Neural crest cell (in vitro differentiated cells): ENCODE measurements around the gene LCN1. TPM values are rescaled to one million over a fixed set of nuclear protein-coding genes. Genes with fewer than 3 reads are reported as not detected.

Source experiments
- DNase-seq: peaks from one replicate; pipeline ENCODE4 v3.0.0; 2021; ENCODE audit warnings: low read depth, mixed read lengths, low spot score
- H3K27ac Mint-ChIP-seq: one replicate; pipeline ENCODE4 v1.8.0; 2021; ENCODE audit warnings: mild to moderate bottlenecking, mixed read lengths; ENCODE audit not compliant: unreplicated experiment
- H3K27me3 Mint-ChIP-seq: 2 replicates; pipeline ENCODE4 v1.8.0; 2021; ENCODE audit warnings: low read depth, mild to moderate bottlenecking, mixed read lengths
- H3K36me3 Mint-ChIP-seq: 2 replicates; pipeline ENCODE4 v1.8.0; 2021; ENCODE audit warnings: low read depth, mild to moderate bottlenecking, mixed read lengths
- H3K4me1 Mint-ChIP-seq: 2 replicates; pipeline ENCODE4 v1.8.0; 2021; ENCODE audit warnings: mixed read lengths
- H3K4me3 Mint-ChIP-seq: one replicate; pipeline ENCODE4 v1.8.0; 2021; ENCODE audit warnings: mild to moderate bottlenecking, mixed read lengths
- H3K9me3 Mint-ChIP-seq: 2 replicates; pipeline ENCODE4 v1.8.0; 2021; ENCODE audit warnings: mixed read lengths
- total RNA-seq: library from RNA; stranded (reverse); gene quantifications from 2 replicates; pipeline ENCODE4 v1.2.1, GENCODE V29; 2021
- TF ChIP-seq, protein P1 (sequence below): fragments of 200-600 bp; sonication (generic); conservative IDR thresholded peaks from 2 replicates; pipeline ENCODE4 v1.5.0; 2021; ENCODE audit warnings: antibody characterized with exemption, mild to moderate bottlenecking

LCN1 gene
- total RNA-seq, 1 donor from 2014 or later: not detected

DNA sequence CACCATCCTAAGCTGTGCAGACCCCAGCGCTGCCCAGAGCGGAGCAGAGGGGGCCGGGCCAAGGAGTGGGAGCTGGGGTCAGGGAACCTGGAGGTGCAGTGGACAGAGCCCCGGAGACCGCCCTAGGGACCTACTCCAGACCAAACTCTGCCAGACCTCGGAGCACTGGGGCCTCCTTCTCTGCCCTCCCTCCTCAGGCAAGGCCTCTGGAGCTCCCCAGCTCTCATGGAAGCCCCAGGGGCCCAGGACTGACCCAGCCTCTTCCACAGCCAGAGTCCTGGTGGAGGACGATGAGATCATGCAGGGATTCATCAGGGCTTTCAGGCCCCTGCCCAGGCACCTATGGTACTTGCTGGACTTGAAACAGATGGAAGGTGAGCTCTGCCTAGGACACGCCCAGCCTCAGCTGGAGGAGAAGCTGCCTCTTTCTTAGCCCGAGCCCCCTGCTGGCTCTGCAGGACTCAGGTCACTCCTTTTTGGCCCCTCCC lies 43.9 kb downstream of the LCN1 start:
- TF ChIP-seq, protein P1, sequence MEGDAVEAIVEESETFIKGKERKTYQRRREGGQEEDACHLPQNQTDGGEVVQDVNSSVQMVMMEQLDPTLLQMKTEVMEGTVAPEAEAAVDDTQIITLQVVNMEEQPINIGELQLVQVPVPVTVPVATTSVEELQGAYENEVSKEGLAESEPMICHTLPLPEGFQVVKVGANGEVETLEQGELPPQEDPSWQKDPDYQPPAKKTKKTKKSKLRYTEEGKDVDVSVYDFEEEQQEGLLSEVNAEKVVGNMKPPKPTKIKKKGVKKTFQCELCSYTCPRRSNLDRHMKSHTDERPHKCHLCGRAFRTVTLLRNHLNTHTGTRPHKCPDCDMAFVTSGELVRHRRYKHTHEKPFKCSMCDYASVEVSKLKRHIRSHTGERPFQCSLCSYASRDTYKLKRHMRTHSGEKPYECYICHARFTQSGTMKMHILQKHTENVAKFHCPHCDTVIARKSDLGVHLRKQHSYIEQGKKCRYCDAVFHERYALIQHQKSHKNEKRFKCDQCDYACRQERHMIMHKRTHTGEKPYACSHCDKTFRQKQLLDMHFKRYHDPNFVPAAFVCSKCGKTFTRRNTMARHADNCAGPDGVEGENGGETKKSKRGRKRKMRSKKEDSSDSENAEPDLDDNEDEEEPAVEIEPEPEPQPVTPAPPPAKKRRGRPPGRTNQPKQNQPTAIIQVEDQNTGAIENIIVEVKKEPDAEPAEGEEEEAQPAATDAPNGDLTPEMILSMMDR: no peak
- Mint-ChIP-seq H3K36me3 (peaks cover 4% of the 10 kb centered on the region), H3K27me3 (peaks cover 22% of the 10 kb centered on the region), H3K27ac (no peak overlapping the region), H3K4me3 (no peak overlapping the region), H3K4me1 (no peaks in the 10 kb centered on the region), H3K9me3 (peaks cover 7% of the 10 kb centered on the region)
- no peak for DNase-seq

DNA sequence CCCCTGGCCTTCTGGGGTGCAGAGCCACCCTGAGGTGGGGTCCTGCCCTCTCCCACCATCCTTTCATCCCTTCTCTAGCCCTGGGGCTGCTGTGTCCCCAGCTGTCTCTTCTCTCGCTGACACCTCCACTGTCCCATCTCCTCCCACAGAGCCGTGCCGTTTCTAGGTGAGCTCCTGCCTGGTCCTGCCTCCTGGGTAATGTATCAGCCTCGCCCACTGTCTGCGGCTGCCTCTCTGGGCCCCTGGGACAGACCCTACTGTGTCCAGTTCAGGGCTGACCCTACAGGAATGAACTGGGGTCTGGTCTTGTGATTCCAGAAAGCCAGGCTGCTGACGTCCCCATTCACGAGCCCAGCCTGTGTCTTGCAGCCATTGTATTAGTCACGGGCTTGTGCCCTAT lies 44.4 kb downstream of the LCN1 start:
- TF ChIP-seq, protein P1: no peak
- no peak overlapping the region for H3K4me3 Mint-ChIP-seq
- H3K4me1 Mint-ChIP-seq: no peaks in the 10 kb centered on the region
- peaks cover 10% of the 10 kb centered on the region for H3K9me3 Mint-ChIP-seq
- no peak for DNase-seq
- peaks cover 4% of the 10 kb centered on the region for H3K36me3 Mint-ChIP-seq
- no peak overlapping the region for H3K27ac Mint-ChIP-seq
- peaks cover 25% of the 10 kb centered on the region for H3K27me3 Mint-ChIP-seq

DNA sequence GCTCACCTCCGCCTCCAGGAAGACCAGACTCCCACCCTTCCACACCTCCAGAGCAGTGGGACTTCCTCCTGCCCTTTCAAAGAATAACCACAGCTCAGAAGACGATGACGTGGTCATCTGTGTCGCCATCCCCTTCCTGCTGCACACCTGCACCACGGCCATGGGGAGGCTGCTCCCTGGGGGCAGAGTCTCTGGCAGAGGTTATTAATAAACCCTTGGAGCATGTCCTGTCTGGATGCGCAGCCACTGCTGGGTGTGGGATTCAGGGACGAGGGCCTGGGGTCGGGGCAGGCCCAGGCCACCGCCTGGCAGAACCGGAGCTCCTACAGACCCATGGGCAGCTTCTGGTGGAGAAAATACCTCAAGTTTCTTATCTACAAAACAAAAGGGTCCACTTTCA lies 45.3 kb downstream of the LCN1 start:
- TF ChIP-seq, protein P1: no peak
- H3K36me3 Mint-ChIP-seq: peaks cover 4% of the 10 kb centered on the region
- no peaks in the 10 kb centered on the region for H3K4me1 Mint-ChIP-seq
- no peak for DNase-seq
- no peak overlapping the region for H3K4me3 Mint-ChIP-seq
- no peak overlapping the region for H3K27ac Mint-ChIP-seq
- peaks cover 32% of the 10 kb centered on the region for H3K27me3 Mint-ChIP-seq
- H3K9me3 Mint-ChIP-seq: peaks cover 11% of the 10 kb centered on the region

DNA sequence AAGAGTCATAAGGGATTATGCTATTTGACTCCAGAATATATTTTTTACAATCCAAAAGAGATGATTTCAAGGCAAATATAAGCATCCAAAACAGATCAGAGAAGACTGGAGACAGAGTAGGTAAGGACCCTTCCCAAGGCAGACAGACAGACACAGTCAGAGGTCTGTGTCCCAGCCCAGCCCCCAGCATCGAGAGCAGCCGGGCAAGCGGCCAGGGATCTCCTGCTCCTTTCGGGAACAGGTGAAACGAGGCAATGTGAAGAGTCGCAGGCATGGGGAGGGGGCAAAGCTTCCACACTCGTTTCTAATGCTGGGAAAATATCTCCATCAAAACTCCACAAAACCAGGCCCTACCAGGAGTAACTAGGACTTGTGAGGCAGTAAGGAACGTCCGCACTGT lies 46.1 kb downstream of the LCN1 start:
- H3K27me3 Mint-ChIP-seq: peaks cover 32% of the 10 kb centered on the region
- H3K36me3 Mint-ChIP-seq: peaks cover 4% of the 10 kb centered on the region
- TF ChIP-seq, protein P1: no peak
- H3K4me3 Mint-ChIP-seq: no peak overlapping the region
- H3K9me3 Mint-ChIP-seq: peaks cover 11% of the 10 kb centered on the region
- H3K4me1 Mint-ChIP-seq: no peaks in the 10 kb centered on the region
- DNase-seq: no peak
- no peak overlapping the region for H3K27ac Mint-ChIP-seq

DNA sequence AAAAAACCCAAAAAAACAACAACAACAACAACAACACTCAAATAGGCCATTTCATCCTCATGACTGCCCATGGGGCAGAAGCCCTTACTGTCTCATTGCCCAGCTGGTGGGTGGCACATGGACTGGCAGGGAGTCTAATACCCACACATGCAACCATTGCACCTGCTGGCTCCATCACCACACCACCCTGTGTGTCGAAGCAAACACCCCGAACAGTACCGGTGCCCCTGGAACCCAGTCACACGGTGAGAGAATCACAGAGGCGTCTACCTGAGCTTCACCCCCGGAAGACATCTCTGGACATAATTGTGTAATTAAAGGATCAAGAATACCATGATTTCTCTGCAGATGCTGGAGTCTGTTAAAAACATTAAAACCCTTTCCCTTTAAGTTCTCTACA lies 46.8 kb downstream of the LCN1 start:
- Mint-ChIP-seq H3K4me1 (no peaks in the 10 kb centered on the region), H3K27me3 (peaks cover 32% of the 10 kb centered on the region), H3K4me3 (no peak overlapping the region), H3K36me3 (peaks cover 4% of the 10 kb centered on the region), H3K27ac (no peak overlapping the region), H3K9me3 (peaks cover 11% of the 10 kb centered on the region)
- TF ChIP-seq, protein P1: no peak
- DNase-seq: no peak

DNA sequence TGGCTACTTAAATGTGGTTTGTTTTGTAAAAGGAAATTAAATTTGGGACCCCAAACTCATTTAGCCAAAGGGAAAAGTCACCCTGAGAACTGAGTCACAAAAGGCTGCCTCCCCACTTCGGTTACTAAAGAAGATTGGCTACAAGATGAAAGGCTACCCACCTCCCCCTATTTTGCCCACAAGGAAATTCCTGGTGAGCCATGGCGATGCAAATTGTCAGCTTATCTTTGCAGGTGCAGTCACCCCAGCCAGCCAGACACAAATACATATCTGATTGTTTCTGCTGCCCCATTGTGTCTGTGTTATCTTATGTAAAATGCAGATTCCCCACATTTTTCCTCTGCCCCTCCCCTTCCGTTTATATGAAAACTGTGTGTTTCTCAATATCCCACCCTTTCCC lies 49.2 kb downstream of the LCN1 start:
- DNase-seq: no peak
- Mint-ChIP-seq H3K27ac (no peak overlapping the region), H3K36me3 (peaks cover 4% of the 10 kb centered on the region), H3K27me3 (peaks cover 32% of the 10 kb centered on the region), H3K9me3 (peaks cover 11% of the 10 kb centered on the region), H3K4me1 (no peaks in the 10 kb centered on the region), H3K4me3 (no peak overlapping the region)
- TF ChIP-seq, protein P1: no peak
